Tibial artery (tissue), 4 donors: ENCODE data around the gene PNPLA1.

Experiments used
- DNase-seq, 2 donors: peaks; one replicate each; pipeline ENCODE4 v3.0.0-alpha.2; 2019
- H3K27ac ChIP-seq, 2 donors: fragments of 200-600 bp; sonication (generic) in 1 of 2; 1 replicate in 1 of 2; 2 replicates in 1 of 2; pipeline ENCODE4 v1.5.1; 2018 to 2019; ENCODE audit warnings: mild to moderate bottlenecking in 1 of 2
- H3K27me3 ChIP-seq, 2 donors: fragments of 200-600 bp; sonication (generic) in 1 of 2; one replicate each; pipeline versions ENCODE4 v1.5.1 to v1.6.0; 2016 to 2019
- H3K36me3 ChIP-seq, 3 donors: fragments of 200-600 bp; sonication (generic) in 2 of 3; one replicate each; pipeline ENCODE4 v1.5.1; 2016 to 2019; ENCODE audit warnings: mild to moderate bottlenecking in 2 of 3
- H3K4me1 ChIP-seq, 4 donors: fragments of 200-600 bp; sonication (generic) in 2 of 4; 1 replicate in 3 of 4; 2 replicates in 1 of 4; pipeline ENCODE4 v1.5.1; 2016 to 2019
- H3K4me3 ChIP-seq, 2 donors: fragments of 200-600 bp; sonication (generic) in 1 of 2; 1 replicate in 1 of 2; 2 replicates in 1 of 2; pipeline ENCODE4 v1.5.1; 2018 to 2019; ENCODE audit warnings: mild to moderate bottlenecking in 2 of 2
- H3K9me3 ChIP-seq, 3 donors: fragments of 200-600 bp; sonication (generic) in 1 of 3; one replicate each; pipeline ENCODE4 v1.5.1; 2016 to 2019
- CTCF ChIP-seq, 2 experiments: fragments of 200-600 bp in 1 of 2; fragments of 450-650 bp in 1 of 2; IDR thresholded peaks; one replicate each; pipeline ENCODE4 v1.5.1; 2017 to 2019; ENCODE audit warnings: antibody characterized with exemption in 2 of 2, mild to moderate bottlenecking in 1 of 2, moderate library complexity in 1 of 2
- intact Hi-C: fragments of 100-400 bp; cut with DNase I; formaldehyde crosslinking; loops from one replicate; pipeline ENCODE4 v1.15.0; 2023; ENCODE audit warnings: low total_unique reads

PNPLA1 gene

GRCh38 chr6:36232172-36232571 is 37.7 kb upstream of the PNPLA1 start:
- H3K4me1 ChIP-seq = no peaks in the 10 kb centered on the region
- intact Hi-C loops = no loop called here
- H3K4me3 ChIP-seq = no peak overlapping the region
- peaks cover 47 to 77% (median 50%) of the 10 kb centered on the region in 3 donors for H3K36me3 ChIP-seq
- TF ChIP-seq CTCF (IDR thresholded peaks at IDR 0.05) = no peak
- no peak for DNase-seq
- no peaks in the 10 kb centered on the region for H3K9me3 ChIP-seq
- H3K27ac ChIP-seq = no peak overlapping the region
- H3K27me3 ChIP-seq = no peaks in the 10 kb centered on the region

GRCh38 chr6:36235309-36235708 is 34.6 kb upstream of the PNPLA1 start:
- intact Hi-C loops = no loop called here
- peaks cover 15 to 46% (median 25%) of the 10 kb centered on the region in 3 donors for H3K36me3 ChIP-seq
- no peak for TF ChIP-seq CTCF (IDR thresholded peaks at IDR 0.05)
- DNase-seq = no peak
- no peak overlapping the region for H3K27ac ChIP-seq
- no peaks in the 10 kb centered on the region for H3K9me3 ChIP-seq
- no peak overlapping the region for H3K4me3 ChIP-seq
- H3K27me3 ChIP-seq = no peaks in the 10 kb centered on the region
- H3K4me1 ChIP-seq = no peaks in the 10 kb centered on the region

GRCh38 chr6:36235862-36236261 is 34.0 kb upstream of the PNPLA1 start:
- Histone ChIP-seq H3K36me3 (peaks cover 10 to 41% (median 19%) of the 10 kb centered on the region in 3 donors), H3K27ac (no peak overlapping the region), H3K9me3 (no peaks in the 10 kb centered on the region), H3K4me1 (no peaks in the 10 kb centered on the region), H3K27me3 (no peaks in the 10 kb centered on the region), H3K4me3 (no peak overlapping the region)
- DNase-seq = no peak
- no peak for TF ChIP-seq CTCF (IDR thresholded peaks at IDR 0.05)
- intact Hi-C loops = no loop called here

DNA sequence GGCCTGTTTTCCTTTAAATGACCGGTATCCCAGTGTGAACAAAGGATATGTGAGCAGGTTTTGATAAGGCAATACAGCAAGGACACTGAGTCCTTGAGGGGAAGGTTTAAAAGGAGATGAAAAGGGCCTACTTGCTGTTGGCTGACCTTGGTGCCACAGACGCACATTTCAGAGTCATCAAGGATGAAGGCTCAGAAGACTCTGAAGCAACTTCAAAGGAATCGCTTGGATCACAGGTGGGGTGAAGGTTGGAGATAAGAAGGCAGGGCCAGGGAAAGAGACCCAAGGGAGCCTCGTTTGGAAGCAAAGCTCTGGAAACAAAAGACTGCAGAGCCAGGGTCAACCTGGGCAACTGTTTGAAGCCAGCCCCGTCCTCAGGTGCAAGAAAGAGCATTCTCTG is 30.1 kb upstream of the PNPLA1 start:
- no peaks in the 10 kb centered on the region for H3K4me1 ChIP-seq
- TF ChIP-seq CTCF (IDR thresholded peaks at IDR 0.05) = no peak
- no peak overlapping the region for H3K4me3 ChIP-seq
- no peak overlapping the region for H3K27ac ChIP-seq
- intact Hi-C loops = no loop called here
- H3K36me3 ChIP-seq = peaks cover 0 to 10% (median 0%) of the 10 kb centered on the region in 3 donors
- no peaks in the 10 kb centered on the region for H3K9me3 ChIP-seq
- no peak for DNase-seq
- H3K27me3 ChIP-seq = no peaks in the 10 kb centered on the region

GRCh38 chr6:36241728-36242127 is 28.1 kb upstream of the PNPLA1 start:
- intact Hi-C loops = no loop called here
- no peaks in the 10 kb centered on the region for H3K27me3 ChIP-seq
- H3K4me3 ChIP-seq = no peak overlapping the region
- TF ChIP-seq CTCF (IDR thresholded peaks at IDR 0.05) = no peak
- no peaks in the 10 kb centered on the region for H3K4me1 ChIP-seq
- no peaks in the 10 kb centered on the region for H3K36me3 ChIP-seq
- DNase-seq = no peak
- no peaks in the 10 kb centered on the region for H3K9me3 ChIP-seq
- H3K27ac ChIP-seq = no peak overlapping the region

GRCh38 chr6:36242161-36242560 is 27.7 kb upstream of the PNPLA1 start:
- Histone ChIP-seq H3K36me3 (no peaks in the 10 kb centered on the region), H3K4me1 (no peaks in the 10 kb centered on the region), H3K4me3 (no peak overlapping the region), H3K27ac (no peak overlapping the region), H3K27me3 (no peaks in the 10 kb centered on the region), H3K9me3 (no peaks in the 10 kb centered on the region)
- TF ChIP-seq CTCF (IDR thresholded peaks at IDR 0.05) = no peak
- DNase-seq = no peak
- intact Hi-C loops = no loop called here
